Hepatocyte (in vitro differentiated cells): ENCODE results near the gene RASGRP3. TPM values are rescaled to one million over a fixed set of nuclear protein-coding genes. Genes with fewer than 3 reads are reported as not detected.

ENCODE experiments used
- DNase-seq: peaks from one replicate; pipeline ENCODE4 v3.0.0-alpha.2; 2016; ENCODE audit warnings: low spot score
- H2AFZ ChIP-seq: fragments of 200-600 bp; sonication (generic); 2 replicates; pipeline ENCODE4 v1.6.0; 2016; ENCODE audit warnings: antibody characterized with exemption, mild to moderate bottlenecking
- H3K27ac ChIP-seq: fragments of 200-600 bp; sonication (generic); 2 replicates; pipeline ENCODE4 v1.5.1; 2016; ENCODE audit warnings: mild to moderate bottlenecking
- H3K27me3 ChIP-seq: fragments of 200-600 bp; sonication (generic); 2 replicates; pipeline ENCODE4 v1.6.1; 2016
- H3K36me3 ChIP-seq: fragments of 200-600 bp; sonication (generic); replicated peaks from 2 replicates; pipeline ENCODE4 v1.5.1; 2016; ENCODE audit warnings: low read depth; ENCODE audit not compliant: insufficient read depth
- H3K4me1 ChIP-seq: fragments of 200-600 bp; sonication (generic); 2 replicates; pipeline ENCODE4 v1.5.1; 2016; ENCODE audit warnings: mild to moderate bottlenecking, moderate library complexity; ENCODE audit not compliant: insufficient read depth
- H3K4me2 ChIP-seq: fragments of 200-600 bp; sonication (generic); 2 replicates; pipeline ENCODE4 v1.6.0; 2016
- H3K4me3 ChIP-seq: fragments of 200-600 bp; sonication (generic); 2 replicates; pipeline ENCODE4 v1.5.1; 2016; ENCODE audit warnings: mild to moderate bottlenecking
- H3K79me2 ChIP-seq: fragments of 200-600 bp; sonication (generic); 2 replicates; pipeline ENCODE4 v1.6.0; 2017; ENCODE audit warnings: mild to moderate bottlenecking
- H3K9me2 ChIP-seq: fragments of 200-600 bp; sonication (generic); replicated peaks from 2 replicates; pipeline ENCODE4 v1.6.0; 2017; ENCODE audit warnings: mild to moderate bottlenecking; ENCODE audit not compliant: insufficient read depth
- H3K9me3 ChIP-seq: fragments of 200-600 bp; sonication (generic); 2 replicates; pipeline ENCODE4 v1.5.1; 2016; ENCODE audit warnings: low read depth, mild to moderate bottlenecking
- H4K20me1 ChIP-seq: fragments of 200-600 bp; sonication (generic); 2 replicates; pipeline ENCODE4 v1.6.0; 2016; ENCODE audit warnings: mild to moderate bottlenecking; ENCODE audit not compliant: insufficient read depth, poor library complexity, severe bottlenecking
- EZH2 ChIP-seq: fragments of 200-600 bp; sonication (generic); IDR thresholded peaks from 2 replicates; pipeline ENCODE4 v1.6.1; 2016; ENCODE audit warnings: antibody characterized with exemption, mild to moderate bottlenecking, borderline replicate concordance
- EZH2phosphoT487 ChIP-seq: fragments of 200-600 bp; sonication (generic); IDR thresholded peaks from one replicate; pipeline ENCODE4 v1.6.1; 2018; ENCODE audit warnings: antibody characterized with exemption, mild to moderate bottlenecking, low read depth, moderate library complexity; ENCODE audit not compliant: unreplicated experiment, severe bottlenecking
- whole genome bisulfite sequencing: methylation state at CpG from one replicate; pipeline ENCODE4 v1.1.6; 2016; ENCODE audit warnings: low lambda C conversion rate; ENCODE audit errors: missing lambda C conversion rate; 5-methylcytosine and 5-hydroxymethylcytosine counted together
- polyA plus RNA-seq: library from polyadenylated mRNA; unstranded; fragments of >200 nt; fragmentation: Nextera tagmentation; extraction: Ambion mirVana; gene quantifications from 2 replicates; pipeline ENCODE4 v1.2.1, GENCODE V29; 2016
- total RNA-seq: library from RNA; depleted of rRNA; stranded (reverse); fragments of >200 nt; gene quantifications from 2 replicates; pipeline ENCODE4 v1.2.3, GENCODE V29; 2014
- TF ChIP-seq, protein P1 (sequence below): fragments of 200-600 bp; sonication (generic); IDR thresholded peaks from 2 replicates; pipeline ENCODE4 v1.5.1; 2016; ENCODE audit warnings: antibody characterized with exemption, mild to moderate bottlenecking; ENCODE audit not compliant: poor library complexity

RASGRP3 gene
- total and polyA plus RNA-seq, 2 experiments from 2014 or later: 1.7 to 8.6 TPM

DNA sequence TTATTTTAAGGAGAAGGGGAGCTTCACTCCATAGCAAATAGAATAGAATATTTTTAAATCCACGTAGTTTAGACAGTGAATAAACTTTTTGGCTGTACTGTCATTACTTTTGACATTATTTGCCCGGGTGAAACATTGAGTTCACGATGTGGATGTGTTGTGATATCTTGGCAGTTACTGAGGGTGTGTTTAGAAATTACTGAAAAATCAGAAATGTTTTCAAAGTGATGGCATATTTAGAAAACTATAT, 123.4 kb downstream of the RASGRP3 start:
- peak overlapping the region; percentile 60 for H2AFZ ChIP-seq
- no peaks in the 10 kb centered on the region for H3K36me3 ChIP-seq
- DNase-seq: no peak
- H3K27ac ChIP-seq: peak overlapping the region; percentile 63
- H4K20me1 ChIP-seq: peaks cover 7% of the 10 kb centered on the region
- peak overlapping the region; percentile 77 for H3K4me2 ChIP-seq
- TF ChIP-seq, protein P1, sequence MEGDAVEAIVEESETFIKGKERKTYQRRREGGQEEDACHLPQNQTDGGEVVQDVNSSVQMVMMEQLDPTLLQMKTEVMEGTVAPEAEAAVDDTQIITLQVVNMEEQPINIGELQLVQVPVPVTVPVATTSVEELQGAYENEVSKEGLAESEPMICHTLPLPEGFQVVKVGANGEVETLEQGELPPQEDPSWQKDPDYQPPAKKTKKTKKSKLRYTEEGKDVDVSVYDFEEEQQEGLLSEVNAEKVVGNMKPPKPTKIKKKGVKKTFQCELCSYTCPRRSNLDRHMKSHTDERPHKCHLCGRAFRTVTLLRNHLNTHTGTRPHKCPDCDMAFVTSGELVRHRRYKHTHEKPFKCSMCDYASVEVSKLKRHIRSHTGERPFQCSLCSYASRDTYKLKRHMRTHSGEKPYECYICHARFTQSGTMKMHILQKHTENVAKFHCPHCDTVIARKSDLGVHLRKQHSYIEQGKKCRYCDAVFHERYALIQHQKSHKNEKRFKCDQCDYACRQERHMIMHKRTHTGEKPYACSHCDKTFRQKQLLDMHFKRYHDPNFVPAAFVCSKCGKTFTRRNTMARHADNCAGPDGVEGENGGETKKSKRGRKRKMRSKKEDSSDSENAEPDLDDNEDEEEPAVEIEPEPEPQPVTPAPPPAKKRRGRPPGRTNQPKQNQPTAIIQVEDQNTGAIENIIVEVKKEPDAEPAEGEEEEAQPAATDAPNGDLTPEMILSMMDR: no peak
- TF ChIP-seq EZH2 (no peak), EZH2phosphoT487 (no peak)
- H3K4me1 ChIP-seq: peaks cover 14% of the 10 kb centered on the region
- WGBS: 34% methylated on average over 3 of the region's 3 CpGs
- H3K9me3 ChIP-seq: no peaks in the 10 kb centered on the region
- H3K79me2 ChIP-seq: peaks cover 40% of the 10 kb centered on the region
- no peaks in the 10 kb centered on the region for H3K27me3 ChIP-seq
- H3K9me2 ChIP-seq: no peaks in the 10 kb centered on the region
- H3K4me3 ChIP-seq: peak overlapping the region; percentile 25

DNA sequence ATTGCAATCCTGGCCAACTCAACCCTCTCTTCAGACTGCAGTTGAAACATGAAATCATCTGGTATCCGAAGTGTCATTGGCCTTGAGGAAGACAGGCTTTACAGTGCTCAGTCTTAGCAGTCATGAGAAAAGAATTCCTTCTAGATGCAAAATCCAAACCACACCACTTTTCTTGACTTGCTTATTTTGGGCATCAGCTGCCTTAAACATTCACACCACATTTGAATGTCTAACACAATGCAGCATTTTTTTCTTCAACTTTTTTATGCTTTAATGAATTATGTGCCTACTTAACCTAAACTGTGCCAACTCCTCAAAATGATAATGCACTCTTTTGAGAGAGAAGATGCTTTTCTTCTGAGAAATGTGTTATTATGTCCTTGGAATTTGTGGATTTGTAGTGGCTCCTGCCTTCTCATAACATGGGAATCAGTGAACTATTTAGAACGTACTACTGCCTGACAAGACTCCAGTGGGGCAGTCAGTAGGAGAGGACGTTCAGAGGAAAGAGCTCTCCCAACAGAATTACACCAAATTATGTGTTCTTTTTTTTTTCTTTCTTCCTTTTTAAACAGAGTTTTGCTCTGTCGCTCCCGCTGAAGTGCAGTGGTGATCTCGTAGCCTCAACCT, 125.9 kb downstream of the RASGRP3 start:
- Histone ChIP-seq H3K4me2 (no peak overlapping the region), H3K79me2 (peaks cover 16% of the 10 kb centered on the region), H3K9me2 (no peaks in the 10 kb centered on the region), H3K4me1 (peaks cover 10% of the 10 kb centered on the region), H2AFZ (no peak overlapping the region), H3K36me3 (no peaks in the 10 kb centered on the region), H3K4me3 (no peak overlapping the region), H3K27ac (no peak overlapping the region), H3K9me3 (no peaks in the 10 kb centered on the region), H4K20me1 (peaks cover 7% of the 10 kb centered on the region), H3K27me3 (no peaks in the 10 kb centered on the region)
- TF ChIP-seq EZH2phosphoT487 (no peak), EZH2 (no peak)
- TF ChIP-seq, protein P1: no peak
- DNase-seq: no peak
- 88% methylated on average over 6 of the region's 6 CpGs for WGBS

GRCh38 chr2:33603416-33603815, 127.0 kb downstream of the RASGRP3 start:
- DNase-seq: no peak
- Histone ChIP-seq H3K79me2 (peaks cover 5% of the 10 kb centered on the region), H3K4me1 (no peaks in the 10 kb centered on the region), H3K27ac (no peak overlapping the region), H3K4me3 (no peak overlapping the region), H4K20me1 (no peaks in the 10 kb centered on the region), H3K9me2 (no peaks in the 10 kb centered on the region), H3K27me3 (no peaks in the 10 kb centered on the region), H3K4me2 (no peak overlapping the region), H3K36me3 (no peaks in the 10 kb centered on the region), H2AFZ (no peak overlapping the region), H3K9me3 (no peaks in the 10 kb centered on the region)
- no peak for TF ChIP-seq EZH2
- WGBS: 68% methylated on average over 3 of the region's 3 CpGs

DNA sequence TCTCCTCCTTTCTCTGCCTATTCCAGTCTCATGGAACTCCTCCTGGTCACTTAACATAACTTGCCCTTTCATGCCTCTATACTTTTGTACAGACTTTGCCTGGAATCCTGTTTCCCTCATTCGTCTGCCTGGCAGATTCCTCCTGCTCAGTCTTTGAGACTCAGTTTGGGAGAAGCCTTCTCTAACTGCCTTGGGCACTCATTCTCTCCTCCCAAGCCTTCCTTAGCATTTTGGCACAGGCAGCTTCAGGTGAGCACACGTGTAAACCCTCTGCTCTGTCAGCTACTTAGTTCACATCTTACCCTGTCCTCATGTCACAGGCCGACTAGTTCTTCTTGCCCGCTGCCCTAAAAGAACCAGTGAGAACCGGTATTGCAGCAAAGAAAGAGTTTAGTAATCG, 128.6 kb downstream of the RASGRP3 start:
- Histone ChIP-seq H2AFZ (no peak overlapping the region), H3K9me3 (no peaks in the 10 kb centered on the region), H3K4me1 (no peaks in the 10 kb centered on the region), H3K27ac (no peak overlapping the region), H4K20me1 (no peaks in the 10 kb centered on the region), H3K36me3 (no peaks in the 10 kb centered on the region), H3K4me2 (no peak overlapping the region), H3K79me2 (no peaks in the 10 kb centered on the region), H3K27me3 (no peaks in the 10 kb centered on the region), H3K4me3 (no peak overlapping the region), H3K9me2 (no peaks in the 10 kb centered on the region)
- WGBS: 82% methylated on average over 6 of the region's 6 CpGs
- no peak for DNase-seq
- TF ChIP-seq EZH2phosphoT487 (no peak), EZH2 (no peak)
- TF ChIP-seq, protein P1: no peak
